Lung (tissue), 12 donors: Measurements from ENCODE around the gene NPSR1. TPM values are rescaled to one million over a fixed set of nuclear protein-coding genes. Genes with fewer than 3 reads are reported as not detected.

Experiments
- ATAC-seq: fragments of 200-7000 bp; cut with Tn5 transposase; one replicate; pipeline ENCODE4 v1.9.1; 2020; ENCODE audit warnings: moderate number of reproducible peaks; ENCODE audit not compliant: insufficient read depth, low FRiP score
- DNase-seq, 3 donors: peaks; one replicate each; pipeline ENCODE4 v3.0.0-alpha.2; 2013 to 2017
- H3K27ac ChIP-seq, 2 donors: one replicate each; pipeline ENCODE4 v1.5.1; 2013; ENCODE audit warnings: mild to moderate bottlenecking in 2 of 2, moderate library complexity in 2 of 2, control low read depth in 1 of 2, inconsistent platforms in 1 of 2, low read depth in 1 of 2, low read length in 1 of 2
- H3K27me3 ChIP-seq, 3 donors: one replicate each; pipeline ENCODE4 v1.5.1; 2013; ENCODE audit warnings: low read length in 2 of 3; ENCODE audit not compliant: control insufficient read depth in 3 of 3, insufficient read depth in 3 of 3
- H3K36me3 ChIP-seq, 4 donors: one replicate each; pipeline ENCODE4 v1.5.1; 2013; ENCODE audit warnings: low read length in 4 of 4, mild to moderate bottlenecking in 1 of 4, moderate library complexity in 1 of 4; ENCODE audit not compliant: control insufficient read depth in 4 of 4, insufficient read depth in 4 of 4
- H3K4me1 ChIP-seq, 5 donors: one replicate each; pipeline ENCODE4 v1.5.1; 2013; ENCODE audit warnings: low read length in 5 of 5, mild to moderate bottlenecking in 2 of 5, moderate library complexity in 1 of 5; ENCODE audit not compliant: control insufficient read depth in 5 of 5, insufficient read depth in 5 of 5
- H3K4me3 ChIP-seq: one replicate; pipeline ENCODE4 v1.5.1; 2013; ENCODE audit warnings: mild to moderate bottlenecking, control low read depth, moderate library complexity
- H3K9ac ChIP-seq, 2 donors: one replicate each; pipeline ENCODE4 v1.5.1; 2013; ENCODE audit warnings: low read length in 2 of 2, control low read depth in 1 of 2; ENCODE audit not compliant: insufficient read depth in 1 of 2
- H3K9me3 ChIP-seq, 4 donors: one replicate each; pipeline ENCODE4 v1.5.1; 2013; ENCODE audit warnings: low read length in 3 of 4, mild to moderate bottlenecking in 1 of 4, moderate library complexity in 1 of 4; ENCODE audit not compliant: control insufficient read depth in 4 of 4, insufficient read depth in 3 of 4
- WGBS, 2 donors: extraction: QIAGEN DNeasy Blood & Tissue Kit; methylation state at CpG; one replicate each; pipeline ENCODE4 v1.1.7; 2013; 5-methylcytosine and 5-hydroxymethylcytosine counted together
- polyA plus RNA-seq, 2 donors: library from polyadenylated mRNA; stranded (reverse); fragments of 200-250 nt; gene quantifications; one replicate each; pipeline ENCODE4 v1.2.1, GENCODE V29; 2013
- total RNA-seq, 2 donors: library from RNA; depleted of rRNA in 1 of 2; stranded (reverse); fragments of >200 nt in 1 of 2; gene quantifications; one replicate each; pipeline ENCODE4 v1.2.1, GENCODE V29; 2014 to 2021
- TF ChIP-seq, protein P1 (sequence below): IDR thresholded peaks from 2 replicates; pipeline ENCODE4 v1.5.1; 2012; ENCODE audit warnings: mild to moderate bottlenecking; ENCODE audit errors: control extremely low read depth, extremely low read depth
- donor health status: control.
- donor health status: control.
- donor health status: Bipolar disorder and iron deficiency.
- donor health status: healthy.
- donor health status: DM: yes; HTN: yes; CAD: no.

Gene NPSR1
- total and polyA plus RNA-seq, 4 donors = not detected

DNA sequence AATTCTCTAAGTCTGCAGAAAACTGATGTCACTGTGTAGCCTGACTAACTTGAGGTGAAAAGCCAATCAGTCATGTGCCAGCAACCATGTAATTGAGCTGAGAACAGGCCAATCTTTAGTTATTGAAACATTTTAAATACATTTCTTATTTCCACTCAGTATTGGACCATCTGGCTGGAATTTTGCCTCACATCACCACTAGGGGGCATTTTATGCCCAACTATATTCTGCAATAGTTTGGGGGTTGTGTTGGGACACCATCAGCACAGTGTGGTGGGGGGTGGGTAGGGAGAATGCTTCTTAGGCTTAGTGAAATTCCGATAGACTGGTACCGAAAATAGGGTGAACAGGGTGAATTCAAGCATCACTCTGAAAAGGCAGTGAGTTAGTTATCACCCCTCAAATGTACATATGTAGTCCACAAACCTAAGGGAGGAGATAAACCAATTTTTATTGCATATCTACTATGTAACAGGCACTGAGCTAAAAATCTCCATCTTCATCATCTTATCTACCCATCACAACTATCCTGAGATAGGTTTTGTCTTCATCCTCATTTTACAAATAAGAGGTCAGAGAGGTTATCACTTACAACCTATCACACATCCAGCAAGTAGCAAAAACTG is 17.8 kb downstream of the NPSR1 start:
- H3K9ac ChIP-seq = no peak overlapping the region
- peak in 2 of 3 donors; percentile 1 to 32 for DNase-seq
- no peaks in the 10 kb centered on the region for H3K4me1 ChIP-seq
- TF ChIP-seq, protein P1, sequence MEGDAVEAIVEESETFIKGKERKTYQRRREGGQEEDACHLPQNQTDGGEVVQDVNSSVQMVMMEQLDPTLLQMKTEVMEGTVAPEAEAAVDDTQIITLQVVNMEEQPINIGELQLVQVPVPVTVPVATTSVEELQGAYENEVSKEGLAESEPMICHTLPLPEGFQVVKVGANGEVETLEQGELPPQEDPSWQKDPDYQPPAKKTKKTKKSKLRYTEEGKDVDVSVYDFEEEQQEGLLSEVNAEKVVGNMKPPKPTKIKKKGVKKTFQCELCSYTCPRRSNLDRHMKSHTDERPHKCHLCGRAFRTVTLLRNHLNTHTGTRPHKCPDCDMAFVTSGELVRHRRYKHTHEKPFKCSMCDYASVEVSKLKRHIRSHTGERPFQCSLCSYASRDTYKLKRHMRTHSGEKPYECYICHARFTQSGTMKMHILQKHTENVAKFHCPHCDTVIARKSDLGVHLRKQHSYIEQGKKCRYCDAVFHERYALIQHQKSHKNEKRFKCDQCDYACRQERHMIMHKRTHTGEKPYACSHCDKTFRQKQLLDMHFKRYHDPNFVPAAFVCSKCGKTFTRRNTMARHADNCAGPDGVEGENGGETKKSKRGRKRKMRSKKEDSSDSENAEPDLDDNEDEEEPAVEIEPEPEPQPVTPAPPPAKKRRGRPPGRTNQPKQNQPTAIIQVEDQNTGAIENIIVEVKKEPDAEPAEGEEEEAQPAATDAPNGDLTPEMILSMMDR = no peak
- H3K27ac ChIP-seq = no peak overlapping the region
- 44 to 62% methylated on average over 2 of the region's 2 CpGs for WGBS, 2 donors
- ATAC-seq = no peak
- H3K4me3 ChIP-seq = no peak overlapping the region
- no peaks in the 10 kb centered on the region for H3K27me3 ChIP-seq
- H3K36me3 ChIP-seq = no peaks in the 10 kb centered on the region
- no peaks in the 10 kb centered on the region for H3K9me3 ChIP-seq

DNA sequence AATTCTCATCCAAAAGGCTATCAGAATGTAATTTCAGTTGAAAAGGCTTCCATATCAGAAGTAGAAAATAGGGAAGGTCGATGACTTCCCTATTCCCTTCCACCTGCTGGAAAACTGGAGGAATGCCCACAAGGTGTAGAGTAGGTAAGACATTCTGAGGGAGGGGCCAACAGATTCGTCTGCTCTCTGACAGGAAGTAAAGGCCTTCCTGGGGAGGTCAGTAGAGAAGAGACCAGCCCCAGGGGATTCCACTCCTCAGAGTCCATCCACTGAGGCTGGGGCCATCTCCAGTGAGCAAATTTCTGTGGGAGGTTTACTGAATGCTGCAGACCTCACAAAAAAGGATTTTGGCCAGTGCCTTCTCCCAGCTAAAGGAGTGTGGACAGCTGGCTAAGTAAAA is 19.5 kb downstream of the NPSR1 start:
- no peak for DNase-seq
- no peak overlapping the region for H3K9ac ChIP-seq
- ATAC-seq = no peak
- H3K36me3 ChIP-seq = no peaks in the 10 kb centered on the region
- H3K4me1 ChIP-seq = no peaks in the 10 kb centered on the region
- no peaks in the 10 kb centered on the region for H3K27me3 ChIP-seq
- H3K9me3 ChIP-seq = no peaks in the 10 kb centered on the region
- no peak overlapping the region for H3K27ac ChIP-seq
- 49 to 53% methylated on average over 2 of the region's 2 CpGs for WGBS, 2 donors
- TF ChIP-seq, protein P1 = no peak
- H3K4me3 ChIP-seq = no peak overlapping the region

DNA sequence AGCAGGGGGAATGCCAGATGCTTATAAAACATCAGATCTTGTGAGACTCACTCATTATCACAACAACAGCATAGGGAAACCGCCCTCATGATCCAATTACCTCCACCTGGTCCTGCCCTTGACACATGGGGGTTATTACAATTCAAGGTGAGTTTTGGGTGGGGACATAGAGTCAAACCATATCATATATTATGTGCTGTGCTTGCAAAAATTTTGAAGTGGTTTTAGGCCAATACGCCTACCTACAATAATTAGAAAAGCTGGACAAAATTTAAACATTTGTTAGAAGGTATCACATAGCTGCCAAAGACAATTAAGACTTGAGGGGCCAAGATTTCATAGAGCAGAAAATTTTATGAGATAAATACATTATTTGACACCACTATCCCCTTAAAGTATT is 29.5 kb downstream of the NPSR1 start:
- H3K4me3 ChIP-seq = no peak overlapping the region
- DNase-seq (no peak), ATAC-seq (no peak)
- H3K9ac ChIP-seq = no peak overlapping the region
- H3K4me1 ChIP-seq = no peaks in the 10 kb centered on the region
- H3K27me3 ChIP-seq = no peaks in the 10 kb centered on the region
- no peak overlapping the region for H3K27ac ChIP-seq
- peaks cover 0 to 7% (median 0%) of the 10 kb centered on the region in 4 donors for H3K9me3 ChIP-seq
- WGBS, 2 donors = 87 to 90% methylated on average over 2 of the region's 2 CpGs
- H3K36me3 ChIP-seq = no peaks in the 10 kb centered on the region
- TF ChIP-seq, protein P1 = no peak

DNA sequence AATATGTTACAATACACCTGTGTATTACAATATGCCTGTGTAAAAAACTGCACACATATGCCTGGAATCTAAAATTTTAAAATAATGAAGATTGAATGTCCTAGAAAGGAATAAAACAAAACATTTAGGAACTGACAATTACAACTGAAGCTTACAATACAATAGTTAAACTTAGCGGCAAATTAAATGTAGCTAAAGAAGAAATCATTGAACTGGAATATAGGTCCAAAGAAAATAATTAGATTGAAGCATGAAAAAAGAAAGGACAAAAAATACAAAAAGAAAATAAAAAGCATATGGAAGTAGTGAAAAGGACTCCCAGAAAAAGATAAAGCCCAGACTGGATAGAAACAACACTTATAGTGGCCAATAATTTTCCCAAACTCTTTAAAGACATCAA is 38.4 kb downstream of the NPSR1 start:
- Histone ChIP-seq H3K27ac (no peak overlapping the region), H3K36me3 (no peaks in the 10 kb centered on the region), H3K4me3 (no peak overlapping the region), H3K27me3 (no peaks in the 10 kb centered on the region), H3K4me1 (no peaks in the 10 kb centered on the region), H3K9me3 (peaks cover 0 to 8% (median 4%) of the 10 kb centered on the region in 4 donors), H3K9ac (no peak overlapping the region)
- TF ChIP-seq, protein P1 = no peak
- WGBS, 2 donors = 98 to 99% methylated on average over 1 of the region's 1 CpG
- ATAC-seq = no peak
- no peak for DNase-seq
